Left ventricle myocardium inferior (tissue), 1 donor: ENCODE data around the gene TCF15. TPM values are rescaled to one million over a fixed set of nuclear protein-coding genes. Genes with fewer than 3 reads are reported as not detected.

Source experiments
- DNase-seq: peaks from one replicate; pipeline ENCODE4 v3.0.0-alpha.2; 2020
- H3K27ac ChIP-seq: fragments of 200-600 bp; replicated peaks from 2 replicates; pipeline ENCODE4 v1.8.0; 2021
- H3K27me3 ChIP-seq: fragments of 200-600 bp; 2 replicates; pipeline ENCODE4 v1.8.0; 2021; ENCODE audit warnings: low read depth
- H3K36me3 ChIP-seq: fragments of 200-600 bp; 2 replicates; pipeline ENCODE4 v1.8.0; 2021
- H3K4me1 ChIP-seq: fragments of 200-600 bp; 2 replicates; pipeline ENCODE4 v1.8.0; 2021
- H3K4me3 ChIP-seq: fragments of 200-600 bp; 2 replicates; pipeline ENCODE4 v1.8.0; 2021; ENCODE audit warnings: mild to moderate bottlenecking, moderate library complexity
- H3K9me3 ChIP-seq: fragments of 200-600 bp; replicated peaks from 2 replicates; pipeline ENCODE4 v1.8.0; 2021
- intact Hi-C: fragments of 100-400 bp; cut with micrococcal nuclease; formaldehyde crosslinking; loops from one replicate; pipeline ENCODE4 v1.11.0; 2022
- total RNA-seq: library from RNA; stranded (reverse); fragmentation: NEBNext Ultra II Directional; extraction: Animal tissue kit (Norgen Biotek cat#: 25700); gene quantifications from one replicate; pipeline ENCODE4 v1.2.1, GENCODE V29; 2021
- TF ChIP-seq, protein P1 (sequence below): fragments of 200-600 bp; IDR thresholded peaks from 2 replicates; pipeline ENCODE4 v1.8.0; 2021; ENCODE audit warnings: antibody characterized with exemption, mild to moderate bottlenecking, borderline replicate concordance
- donor health status: DM: no; HTN: yes; CAD: no; lungs with severe emphysema.

The TCF15 gene
- total RNA-seq, 1 donor from 2014 or later = 11.1 TPM

DNA sequence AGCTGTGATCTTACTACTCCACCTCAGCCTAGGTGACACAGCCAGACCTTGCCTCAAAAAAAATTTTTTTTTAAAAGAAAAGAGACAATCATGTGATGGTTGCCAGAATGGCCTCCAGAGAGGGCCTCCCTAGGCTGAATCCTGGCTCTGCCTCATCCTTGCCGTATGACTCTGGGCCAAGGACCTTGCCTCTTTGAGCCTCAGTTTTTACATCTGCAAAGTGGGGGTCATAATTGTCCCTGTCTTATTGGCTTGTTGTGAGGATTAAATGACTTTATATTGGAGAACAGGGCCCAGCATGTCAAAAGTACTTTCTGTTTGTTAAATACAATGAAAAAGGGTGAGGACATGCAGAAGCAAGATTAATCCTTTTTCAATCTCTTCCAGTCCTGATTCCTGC lies 28.5 kb upstream of the TCF15 start:
- Histone ChIP-seq H3K27ac (no peak overlapping the region), H3K36me3 (no peaks in the 10 kb centered on the region), H3K4me3 (no peak overlapping the region), H3K4me1 (peaks cover 5% of the 10 kb centered on the region), H3K9me3 (no peaks in the 10 kb centered on the region), H3K27me3 (no peaks in the 10 kb centered on the region)
- TF ChIP-seq, protein P1, sequence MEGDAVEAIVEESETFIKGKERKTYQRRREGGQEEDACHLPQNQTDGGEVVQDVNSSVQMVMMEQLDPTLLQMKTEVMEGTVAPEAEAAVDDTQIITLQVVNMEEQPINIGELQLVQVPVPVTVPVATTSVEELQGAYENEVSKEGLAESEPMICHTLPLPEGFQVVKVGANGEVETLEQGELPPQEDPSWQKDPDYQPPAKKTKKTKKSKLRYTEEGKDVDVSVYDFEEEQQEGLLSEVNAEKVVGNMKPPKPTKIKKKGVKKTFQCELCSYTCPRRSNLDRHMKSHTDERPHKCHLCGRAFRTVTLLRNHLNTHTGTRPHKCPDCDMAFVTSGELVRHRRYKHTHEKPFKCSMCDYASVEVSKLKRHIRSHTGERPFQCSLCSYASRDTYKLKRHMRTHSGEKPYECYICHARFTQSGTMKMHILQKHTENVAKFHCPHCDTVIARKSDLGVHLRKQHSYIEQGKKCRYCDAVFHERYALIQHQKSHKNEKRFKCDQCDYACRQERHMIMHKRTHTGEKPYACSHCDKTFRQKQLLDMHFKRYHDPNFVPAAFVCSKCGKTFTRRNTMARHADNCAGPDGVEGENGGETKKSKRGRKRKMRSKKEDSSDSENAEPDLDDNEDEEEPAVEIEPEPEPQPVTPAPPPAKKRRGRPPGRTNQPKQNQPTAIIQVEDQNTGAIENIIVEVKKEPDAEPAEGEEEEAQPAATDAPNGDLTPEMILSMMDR = no peak
- intact Hi-C loops = no loop called here
- no peak for DNase-seq

DNA sequence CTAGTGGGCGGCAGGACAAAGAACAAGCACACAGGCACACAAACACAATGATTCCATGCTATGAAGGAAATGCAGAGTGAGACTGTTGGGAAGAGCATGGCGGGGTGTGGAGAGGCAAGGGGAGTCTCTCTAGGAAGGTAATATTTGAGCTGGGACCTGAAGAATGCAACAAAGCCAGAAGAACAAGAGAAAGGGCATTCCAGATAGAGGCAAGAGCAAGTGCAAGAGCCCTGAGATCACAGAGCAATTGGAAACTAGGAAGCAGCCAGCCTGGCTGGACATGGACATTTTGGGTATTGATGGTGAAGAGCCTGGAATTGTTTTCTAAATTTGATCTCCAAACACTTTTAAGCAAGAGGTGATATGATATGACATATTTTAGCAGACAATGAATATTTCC lies 27.4 kb upstream of the TCF15 start:
- H3K27ac ChIP-seq = no peak overlapping the region
- intact Hi-C loops = no loop called here
- H3K27me3 ChIP-seq = no peaks in the 10 kb centered on the region
- no peak for DNase-seq
- peaks cover 3% of the 10 kb centered on the region for H3K4me1 ChIP-seq
- no peak overlapping the region for H3K4me3 ChIP-seq
- H3K9me3 ChIP-seq = no peaks in the 10 kb centered on the region
- no peaks in the 10 kb centered on the region for H3K36me3 ChIP-seq
- TF ChIP-seq, protein P1 = no peak

DNA sequence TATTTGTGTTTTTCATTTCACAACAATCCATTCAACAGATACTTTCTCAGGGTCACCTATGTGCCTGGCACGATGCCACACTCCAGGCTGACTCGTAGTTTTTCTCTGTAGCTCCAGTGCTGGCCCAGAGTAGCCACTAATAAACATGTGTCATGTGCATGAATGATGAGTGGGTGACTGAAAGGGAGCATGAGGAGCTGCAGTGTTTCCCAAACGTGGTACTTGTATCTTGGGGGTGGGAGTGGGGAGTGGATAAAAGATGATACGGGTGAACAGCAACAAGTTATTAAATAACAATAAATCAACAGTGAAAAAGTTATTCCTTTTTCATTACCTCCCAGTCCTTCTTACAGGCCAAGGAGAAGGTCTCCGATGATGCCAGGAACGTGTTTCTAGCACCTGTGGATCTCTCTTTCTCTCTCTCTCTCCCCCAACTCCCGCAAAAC lies 25.8 kb upstream of the TCF15 start:
- no peak overlapping the region for H3K27ac ChIP-seq
- no peaks in the 10 kb centered on the region for H3K27me3 ChIP-seq
- H3K4me1 ChIP-seq = no peaks in the 10 kb centered on the region
- intact Hi-C loops = no loop called here
- TF ChIP-seq, protein P1 = no peak
- DNase-seq = peak; percentile 30
- no peaks in the 10 kb centered on the region for H3K36me3 ChIP-seq
- H3K4me3 ChIP-seq = no peak overlapping the region
- H3K9me3 ChIP-seq = no peaks in the 10 kb centered on the region

DNA sequence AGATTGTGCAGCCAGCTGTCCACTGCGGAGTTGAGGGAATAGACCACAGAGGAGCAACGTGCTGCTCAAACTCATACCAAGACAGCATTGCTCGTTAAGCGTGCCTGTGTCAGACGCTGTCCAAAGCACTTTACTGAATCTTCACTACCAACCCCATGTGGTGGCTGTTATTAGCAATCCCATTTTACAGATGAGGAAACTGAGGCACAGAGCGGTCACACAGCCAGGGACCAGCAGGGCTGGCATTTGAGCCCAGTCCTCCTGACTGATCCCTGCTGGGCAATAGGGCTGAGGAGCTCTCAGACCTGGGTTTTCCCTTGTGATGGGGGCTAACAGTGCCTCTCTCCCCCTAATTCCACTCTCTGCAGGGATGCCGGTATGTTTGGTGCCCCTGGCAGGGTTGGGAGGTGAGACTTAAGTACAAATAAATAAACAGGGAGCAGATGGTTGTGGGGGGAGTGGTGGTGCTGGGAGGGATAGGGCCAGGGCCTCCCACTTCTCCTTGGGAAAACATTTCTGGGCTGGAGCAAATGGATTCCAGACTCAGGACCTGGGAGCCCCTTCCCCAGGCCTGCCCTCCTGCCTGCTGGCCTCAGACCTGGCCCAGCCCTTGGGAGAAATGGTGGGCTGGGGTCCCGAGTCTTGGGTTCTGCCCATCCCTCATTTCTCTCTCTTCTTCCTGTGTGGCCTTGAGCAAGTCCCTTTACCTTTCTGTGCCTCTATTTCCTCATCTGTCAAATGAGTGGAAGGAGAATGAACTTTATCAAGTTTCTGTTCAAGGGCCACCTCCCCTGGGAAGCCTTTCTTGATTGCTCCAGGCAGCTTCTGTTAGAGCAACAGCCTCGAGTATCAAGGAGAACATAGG lies 25.2 kb upstream of the TCF15 start:
- TF ChIP-seq, protein P1 = no peak
- H3K9me3 ChIP-seq = no peaks in the 10 kb centered on the region
- DNase-seq = no peak
- H3K36me3 ChIP-seq = no peaks in the 10 kb centered on the region
- H3K27me3 ChIP-seq = no peaks in the 10 kb centered on the region
- intact Hi-C loops = no loop called here
- no peak overlapping the region for H3K4me3 ChIP-seq
- H3K4me1 ChIP-seq = no peaks in the 10 kb centered on the region
- H3K27ac ChIP-seq = no peak overlapping the region

DNA sequence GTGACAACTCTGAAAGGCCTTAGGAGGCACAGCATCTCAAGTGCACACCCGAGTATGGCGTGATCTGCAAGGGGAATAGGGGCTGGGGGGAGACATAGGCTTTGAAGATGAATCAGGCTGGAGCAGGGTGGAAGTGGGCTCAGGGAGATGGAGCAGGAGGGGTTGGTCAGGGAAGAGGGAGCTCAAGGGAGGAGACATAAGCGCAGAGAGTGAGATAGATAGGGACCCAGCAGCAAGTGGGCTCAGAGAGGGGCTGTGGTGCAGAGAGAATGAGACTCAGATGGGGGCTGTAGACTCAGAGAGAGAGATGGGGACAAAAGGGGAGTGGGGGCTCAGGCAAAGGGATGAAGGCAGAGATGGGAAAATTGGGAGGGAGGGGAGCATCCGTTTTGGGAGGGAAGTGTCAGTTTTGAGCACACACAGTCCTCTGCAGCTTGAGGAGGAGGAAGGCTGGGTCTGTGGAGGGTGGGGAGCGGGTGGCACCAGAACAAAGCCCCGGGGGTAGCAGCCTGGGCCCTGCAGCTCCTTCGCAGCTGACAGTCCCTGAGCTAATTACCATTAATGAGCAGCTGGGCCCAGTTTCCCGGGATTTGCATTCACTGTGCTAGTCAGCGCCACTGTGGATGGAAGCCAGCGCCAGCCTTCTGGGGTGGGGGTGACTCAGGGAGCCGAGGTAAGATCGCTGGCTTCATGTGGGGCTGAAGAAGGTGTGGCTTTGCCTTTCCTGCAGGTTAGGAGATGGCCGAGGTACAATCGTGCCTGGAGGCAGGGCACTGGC lies 24.2 kb upstream of the TCF15 start:
- TF ChIP-seq, protein P1 = no peak
- H3K27ac ChIP-seq = no peak overlapping the region
- H3K36me3 ChIP-seq = no peaks in the 10 kb centered on the region
- intact Hi-C loops = no loop called here
- no peaks in the 10 kb centered on the region for H3K9me3 ChIP-seq
- H3K4me1 ChIP-seq = no peaks in the 10 kb centered on the region
- no peak overlapping the region for H3K4me3 ChIP-seq
- no peak for DNase-seq
- no peaks in the 10 kb centered on the region for H3K27me3 ChIP-seq
